ENCODE results near the gene MPEG1. TPM values are rescaled to one million over a fixed set of nuclear protein-coding genes. Genes with fewer than 3 reads are reported as not detected.

MPEG1 gene
- total and polyA plus RNA-seq, 8 donors: 1.4 to 18.4 (median 5.3) TPM; not detected in 1

- no peak for TF ChIP-seq CTCF (IDR thresholded peaks at IDR 0.05)
- no peak for TF ChIP-seq POLR2AphosphoS5 (IDR thresholded peaks at IDR 0.05)
- no peak for TF ChIP-seq POLR2A (IDR thresholded peaks at IDR 0.05)
- TF ChIP-seq EP300 (IDR thresholded peaks at IDR 0.05): no peak
- intact Hi-C loops (cut with DNase I; ENCODE audit: low total_unique reads): no loop called here
- H3K36me3 ChIP-seq: peaks cover 11 to 72% (median 61%) of the 10 kb centered on the region in 4 donors
- H3K27me3 ChIP-seq: no peaks in the 10 kb centered on the region
- H3K4me3 ChIP-seq: no peak overlapping the region
- H3K9me3 ChIP-seq: no peaks in the 10 kb centered on the region
- peak overlapping the region in 1 of 5 donors; percentile 3 for H3K27ac ChIP-seq
- H3K4me1 ChIP-seq: peaks cover 26 to 53% (median 43%) of the 10 kb centered on the region in 4 donors
- 72 to 89% (median 83%) methylated on average over 4 of the region's 4 CpGs for WGBS, 5 donors
- DNase-seq: no peak
These were observed 21.6 kb downstream of the MPEG1 start for GRCh38 chr11:59191095-59191494.

- 13 to 23% (median 17%) methylated on average over 4 of the region's 4 CpGs for WGBS, 5 donors
- TF ChIP-seq EP300 (IDR thresholded peaks at IDR 0.05) (no peak), POLR2AphosphoS5 (IDR thresholded peaks at IDR 0.05) (peak in 1 of 3 donors; percentile 31)
- Histone ChIP-seq H3K4me1 (peaks cover 33 to 59% (median 52%) of the 10 kb centered on the region in 4 donors), H3K36me3 (peaks cover 11 to 61% (median 50%) of the 10 kb centered on the region in 4 donors), H3K27me3 (no peaks in the 10 kb centered on the region), H3K4me3 (no peak overlapping the region), H3K9me3 (no peaks in the 10 kb centered on the region), H3K27ac (peak overlapping the region; percentile 1 to 64 (median 25))
- peak in 1 of 2 donors; percentile 81 for DNase-seq
- intact Hi-C loops (cut with DNase I; ENCODE audit: low total_unique reads): no loop called here
These were observed 22.7 kb downstream of the MPEG1 start for GRCh38 chr11:59189986-59190385.

GRCh38 chr11:59188954-59189353 lies 23.8 kb downstream of the MPEG1 start:
- peak overlapping the region in 4 of 5 donors; percentile 1 to 64 (median 24) for H3K27ac ChIP-seq
- peaks cover 11 to 51% (median 42%) of the 10 kb centered on the region in 4 donors for H3K36me3 ChIP-seq
- no peak for TF ChIP-seq CTCF (IDR thresholded peaks at IDR 0.05)
- no peaks in the 10 kb centered on the region for H3K9me3 ChIP-seq
- DNase-seq: no peak
- peaks cover 42 to 70% (median 61%) of the 10 kb centered on the region in 4 donors for H3K4me1 ChIP-seq
- H3K27me3 ChIP-seq: no peaks in the 10 kb centered on the region
- 75 to 85% (median 81%) methylated on average over 4 of the region's 4 CpGs for WGBS, 5 donors
- no peak overlapping the region for H3K4me3 ChIP-seq
- intact Hi-C loops (cut with DNase I; ENCODE audit: low total_unique reads): no loop called here

- intact Hi-C loops (cut with DNase I; ENCODE audit: low total_unique reads): no loop called here
- TF ChIP-seq POLR2A (IDR thresholded peaks at IDR 0.05) (no peak), POLR2AphosphoS5 (IDR thresholded peaks at IDR 0.05) (peak in 2 of 3 donors; percentile 55 to 71)
- Histone ChIP-seq H3K9me3 (no peaks in the 10 kb centered on the region), H3K36me3 (peaks cover 11 to 47% (median 35%) of the 10 kb centered on the region in 4 donors), H3K4me1 (peaks cover 50 to 83% (median 69%) of the 10 kb centered on the region in 4 donors), H3K4me3 (no peak overlapping the region), H3K27ac (peak overlapping the region; percentile 77 to 86 (median 81)), H3K27me3 (no peaks in the 10 kb centered on the region)
- WGBS, 5 donors: 45 to 56% (median 56%) methylated on average over 6 of the region's 6 CpGs
- DNase-seq: peak; percentile 55 to 82
These were observed 25.1 kb downstream of the MPEG1 start for GRCh38 chr11:59187587-59187986.

- DNase-seq: no peak
- Histone ChIP-seq H3K27me3 (no peaks in the 10 kb centered on the region), H3K4me1 (peaks cover 50 to 89% (median 72%) of the 10 kb centered on the region in 4 donors), H3K36me3 (peaks cover 10 to 47% (median 35%) of the 10 kb centered on the region in 4 donors), H3K9me3 (no peaks in the 10 kb centered on the region), H3K27ac (peak overlapping the region; percentile 77 to 86 (median 81)), H3K4me3 (peak overlapping the region in 1 of 4 donors; percentile 27)
- no peak for TF ChIP-seq POLR2A (IDR thresholded peaks at IDR 0.05)
- TF ChIP-seq EP300 (IDR thresholded peaks at IDR 0.05): no peak
- TF ChIP-seq CTCF (IDR thresholded peaks at IDR 0.05): no peak
- no peak for TF ChIP-seq POLR2AphosphoS5 (IDR thresholded peaks at IDR 0.05)
- 22 to 54% (median 23%) methylated on average over 3 of the region's 3 CpGs for WGBS, 5 donors
- intact Hi-C loops (cut with DNase I; ENCODE audit: low total_unique reads): no loop called here
These were observed 25.7 kb downstream of the MPEG1 start for GRCh38 chr11:59187035-59187434.
